HL-60 (cell line): ENCODE results near the gene M1AP.

Source experiments
- GABPA ChIP-seq: IDR thresholded peaks from 2 replicates; pipeline ENCODE4 v1.6.1; 2012; ENCODE audit warnings: low read depth
- POLR2AphosphoS5 ChIP-seq: IDR thresholded peaks from 2 replicates; pipeline ENCODE4 v1.6.1; 2012; ENCODE audit warnings: low read depth
- TF ChIP-seq, protein P1 (sequence below): IDR thresholded peaks from 2 replicates; pipeline ENCODE4 v1.6.1; 2012; ENCODE audit warnings: low read depth; ENCODE audit not compliant: insufficient replicate concordance
- TF ChIP-seq, protein P2 (sequence below): IDR thresholded peaks from one replicate; pipeline ENCODE4 v1.5.1; 2011; ENCODE audit warnings: low read length, control low read depth, inconsistent platforms; ENCODE audit not compliant: insufficient read depth

- TF ChIP-seq POLR2AphosphoS5 (no peak), GABPA (no peak)
- TF ChIP-seq, protein P1, sequence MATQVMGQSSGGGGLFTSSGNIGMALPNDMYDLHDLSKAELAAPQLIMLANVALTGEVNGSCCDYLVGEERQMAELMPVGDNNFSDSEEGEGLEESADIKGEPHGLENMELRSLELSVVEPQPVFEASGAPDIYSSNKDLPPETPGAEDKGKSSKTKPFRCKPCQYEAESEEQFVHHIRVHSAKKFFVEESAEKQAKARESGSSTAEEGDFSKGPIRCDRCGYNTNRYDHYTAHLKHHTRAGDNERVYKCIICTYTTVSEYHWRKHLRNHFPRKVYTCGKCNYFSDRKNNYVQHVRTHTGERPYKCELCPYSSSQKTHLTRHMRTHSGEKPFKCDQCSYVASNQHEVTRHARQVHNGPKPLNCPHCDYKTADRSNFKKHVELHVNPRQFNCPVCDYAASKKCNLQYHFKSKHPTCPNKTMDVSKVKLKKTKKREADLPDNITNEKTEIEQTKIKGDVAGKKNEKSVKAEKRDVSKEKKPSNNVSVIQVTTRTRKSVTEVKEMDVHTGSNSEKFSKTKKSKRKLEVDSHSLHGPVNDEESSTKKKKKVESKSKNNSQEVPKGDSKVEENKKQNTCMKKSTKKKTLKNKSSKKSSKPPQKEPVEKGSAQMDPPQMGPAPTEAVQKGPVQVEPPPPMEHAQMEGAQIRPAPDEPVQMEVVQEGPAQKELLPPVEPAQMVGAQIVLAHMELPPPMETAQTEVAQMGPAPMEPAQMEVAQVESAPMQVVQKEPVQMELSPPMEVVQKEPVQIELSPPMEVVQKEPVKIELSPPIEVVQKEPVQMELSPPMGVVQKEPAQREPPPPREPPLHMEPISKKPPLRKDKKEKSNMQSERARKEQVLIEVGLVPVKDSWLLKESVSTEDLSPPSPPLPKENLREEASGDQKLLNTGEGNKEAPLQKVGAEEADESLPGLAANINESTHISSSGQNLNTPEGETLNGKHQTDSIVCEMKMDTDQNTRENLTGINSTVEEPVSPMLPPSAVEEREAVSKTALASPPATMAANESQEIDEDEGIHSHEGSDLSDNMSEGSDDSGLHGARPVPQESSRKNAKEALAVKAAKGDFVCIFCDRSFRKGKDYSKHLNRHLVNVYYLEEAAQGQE: no peak
- TF ChIP-seq, protein P2, sequence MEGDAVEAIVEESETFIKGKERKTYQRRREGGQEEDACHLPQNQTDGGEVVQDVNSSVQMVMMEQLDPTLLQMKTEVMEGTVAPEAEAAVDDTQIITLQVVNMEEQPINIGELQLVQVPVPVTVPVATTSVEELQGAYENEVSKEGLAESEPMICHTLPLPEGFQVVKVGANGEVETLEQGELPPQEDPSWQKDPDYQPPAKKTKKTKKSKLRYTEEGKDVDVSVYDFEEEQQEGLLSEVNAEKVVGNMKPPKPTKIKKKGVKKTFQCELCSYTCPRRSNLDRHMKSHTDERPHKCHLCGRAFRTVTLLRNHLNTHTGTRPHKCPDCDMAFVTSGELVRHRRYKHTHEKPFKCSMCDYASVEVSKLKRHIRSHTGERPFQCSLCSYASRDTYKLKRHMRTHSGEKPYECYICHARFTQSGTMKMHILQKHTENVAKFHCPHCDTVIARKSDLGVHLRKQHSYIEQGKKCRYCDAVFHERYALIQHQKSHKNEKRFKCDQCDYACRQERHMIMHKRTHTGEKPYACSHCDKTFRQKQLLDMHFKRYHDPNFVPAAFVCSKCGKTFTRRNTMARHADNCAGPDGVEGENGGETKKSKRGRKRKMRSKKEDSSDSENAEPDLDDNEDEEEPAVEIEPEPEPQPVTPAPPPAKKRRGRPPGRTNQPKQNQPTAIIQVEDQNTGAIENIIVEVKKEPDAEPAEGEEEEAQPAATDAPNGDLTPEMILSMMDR: no peak
These were observed 50.7 kb downstream of the M1AP start for GRCh38 chr2:74597410-74597809.
